DMS53 treated with DMSO at 0.1 percent for 48 hours (cell line): ENCODE results near the gene CIAPIN1.
"Not testable (repeated sequence)": the region's sequence is repeated elsewhere in the genome, so short reads cannot be mapped to it uniquely, and the experiment has no call there.

Source experiments
- DNase-seq: peaks from one replicate; lab custom pipeline; 2025; ENCODE audit not compliant: unreplicated experiment; lab: John Stamatoyannopoulos, UW

CIAPIN1 gene

DNA sequence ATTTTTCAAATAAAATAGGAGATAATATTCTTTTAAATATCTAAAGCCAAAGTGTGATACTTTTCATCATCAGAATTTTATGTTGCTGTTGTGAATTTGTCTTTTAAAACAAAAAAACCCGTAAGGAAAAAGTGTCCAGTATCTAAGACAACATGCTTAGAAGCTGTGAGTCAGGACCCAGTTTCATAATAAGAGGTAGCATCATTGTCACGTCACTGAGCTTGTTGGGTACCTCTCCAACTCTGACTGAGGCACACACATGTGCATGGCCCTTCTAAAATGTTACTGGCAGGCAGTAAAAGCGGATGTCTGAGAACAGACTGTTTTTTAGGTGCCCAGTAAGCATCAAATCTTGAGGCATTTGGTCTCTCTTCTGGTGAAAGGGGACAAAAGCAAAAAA, 2.5 kb downstream of the CIAPIN1 start:
- DNase-seq: no peak

DNA sequence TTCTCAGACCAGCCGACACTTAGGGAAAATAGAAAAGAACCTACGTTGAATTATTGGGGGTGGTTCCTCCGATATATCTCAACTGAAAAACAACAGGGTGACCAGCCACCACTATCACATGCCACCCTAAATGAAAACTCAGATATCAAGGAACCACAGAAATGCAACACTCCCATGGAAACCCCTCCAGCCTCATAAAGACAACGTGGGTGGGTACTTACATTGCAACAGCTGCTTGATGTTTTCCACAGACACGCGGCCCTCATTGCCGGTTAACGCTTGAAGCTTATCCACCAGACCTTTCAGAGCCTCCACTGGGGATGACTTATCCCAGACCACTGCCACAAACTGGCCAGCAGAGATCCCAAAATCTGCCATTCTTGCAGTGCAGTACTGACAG, 6.6 kb downstream of the CIAPIN1 start:
- DNase-seq: not testable (repeated sequence)

DNA sequence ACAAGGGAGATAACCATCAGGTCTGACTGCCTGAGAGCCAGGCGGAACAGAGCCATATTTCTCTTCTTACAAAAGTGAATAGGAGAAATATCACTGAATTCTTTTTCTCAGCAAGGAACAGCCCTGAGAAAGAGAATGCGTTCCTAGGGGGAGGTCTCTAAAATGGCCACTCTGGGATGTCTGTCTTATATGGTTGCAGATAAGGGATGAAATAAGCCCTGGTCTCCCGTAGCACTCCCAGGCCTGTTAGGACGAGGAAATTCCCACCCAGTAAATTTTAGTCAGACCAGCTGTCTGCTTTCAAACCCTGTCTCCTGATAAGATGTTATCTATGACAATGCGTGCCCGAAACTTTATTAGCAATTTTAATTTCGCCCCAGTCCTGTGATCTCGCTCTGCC, 7.2 kb downstream of the CIAPIN1 start:
- not testable (repeated sequence) for DNase-seq

DNA sequence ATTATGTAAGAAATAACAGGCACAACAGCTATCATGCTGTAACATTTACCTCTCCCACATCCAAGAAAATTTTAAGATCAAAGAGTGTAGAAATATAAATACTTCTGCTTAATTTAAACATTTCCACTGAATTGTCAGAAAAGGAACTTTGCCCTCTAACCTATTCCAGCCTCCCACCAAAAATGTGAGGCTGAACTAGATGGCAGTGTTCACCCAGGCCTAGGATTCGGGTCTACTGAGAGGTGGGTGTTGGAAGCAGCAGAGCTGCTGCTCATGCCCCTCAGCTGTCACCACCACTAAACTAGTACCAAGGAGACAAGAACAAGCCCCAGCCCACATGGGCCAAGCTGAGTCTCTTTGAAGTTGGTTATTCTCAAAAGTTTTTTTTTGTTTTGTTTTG, 11.3 kb downstream of the CIAPIN1 start:
- DNase-seq: no peak

DNA sequence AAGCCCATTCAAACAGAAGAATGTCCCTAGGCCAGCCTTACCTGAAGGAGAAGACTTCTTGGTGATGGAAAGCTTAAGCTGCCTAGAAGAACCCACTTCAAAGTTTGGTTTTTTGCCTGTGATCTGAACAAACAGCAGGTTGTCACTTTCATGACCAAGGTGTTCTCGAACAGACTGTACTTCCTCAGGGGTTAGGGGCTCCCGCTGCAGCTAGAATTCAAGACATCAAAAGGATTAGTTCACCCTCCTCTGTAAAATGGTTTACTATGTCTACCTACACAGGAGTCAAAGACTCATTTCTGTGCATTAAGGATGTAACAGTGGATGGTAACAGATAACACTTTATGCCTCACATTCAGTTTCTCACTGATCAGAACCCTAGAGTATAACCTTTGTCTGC, 13.2 kb downstream of the CIAPIN1 start:
- DNase-seq: no peak

DNA sequence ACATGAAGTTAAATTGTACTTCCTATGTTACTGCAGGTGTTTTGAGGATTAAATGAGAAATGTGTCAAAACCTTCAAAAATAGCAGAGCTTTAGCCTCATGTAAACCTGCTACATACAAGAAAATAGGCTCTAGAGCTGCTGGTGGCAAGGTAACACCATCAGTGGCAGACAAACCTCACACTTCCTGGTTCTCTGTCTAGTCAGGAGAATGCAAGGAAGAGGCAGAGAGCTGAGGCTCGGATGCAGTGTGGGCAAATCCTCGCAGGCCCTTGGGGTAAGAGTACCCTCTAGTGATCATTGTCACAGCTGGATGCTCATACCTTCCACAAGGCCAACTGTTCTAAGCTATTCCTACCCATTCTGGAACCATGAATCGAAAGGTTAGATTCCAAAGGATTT, 14.2 kb downstream of the CIAPIN1 start:
- no peak for DNase-seq

DNA sequence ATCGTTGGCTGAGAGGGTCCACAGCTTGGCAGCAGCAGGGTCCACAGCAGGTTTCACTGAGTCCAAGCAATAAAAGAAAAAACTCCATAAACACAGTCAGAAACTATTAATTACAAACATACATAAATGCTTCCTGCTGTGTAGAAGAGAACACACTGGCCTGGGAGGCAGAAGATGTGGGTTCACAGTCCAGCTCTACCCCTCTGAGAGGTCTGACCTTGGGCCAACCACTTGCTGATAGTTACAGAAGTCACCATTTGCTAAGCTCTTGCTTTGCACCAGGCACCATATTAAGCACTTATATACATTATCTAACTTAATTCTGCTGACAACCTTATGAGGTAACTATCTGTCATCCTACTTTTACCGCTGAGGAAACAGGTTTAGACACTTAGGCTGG, 14.7 kb downstream of the CIAPIN1 start:
- DNase-seq: no peak

DNA sequence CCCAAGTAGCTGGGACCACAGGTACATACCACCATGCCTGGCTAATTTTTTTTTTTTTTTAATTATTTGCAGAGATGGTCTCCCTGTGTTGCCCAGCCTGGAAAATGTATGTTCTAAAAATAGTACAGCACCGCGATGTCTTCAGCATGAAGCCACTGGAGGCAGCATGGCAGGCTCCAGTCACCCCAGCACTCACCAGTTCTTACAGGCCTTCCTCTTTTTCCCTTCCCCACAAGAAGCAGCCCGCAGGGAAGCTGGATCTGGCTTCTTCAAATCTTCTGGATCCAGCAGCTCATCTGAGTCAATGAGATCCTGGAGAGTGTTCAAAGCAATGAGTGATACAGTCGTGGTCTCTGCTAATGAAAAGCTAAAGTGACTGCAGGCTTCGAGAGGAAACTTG, 16.2 kb downstream of the CIAPIN1 start:
- DNase-seq: no peak

DNA sequence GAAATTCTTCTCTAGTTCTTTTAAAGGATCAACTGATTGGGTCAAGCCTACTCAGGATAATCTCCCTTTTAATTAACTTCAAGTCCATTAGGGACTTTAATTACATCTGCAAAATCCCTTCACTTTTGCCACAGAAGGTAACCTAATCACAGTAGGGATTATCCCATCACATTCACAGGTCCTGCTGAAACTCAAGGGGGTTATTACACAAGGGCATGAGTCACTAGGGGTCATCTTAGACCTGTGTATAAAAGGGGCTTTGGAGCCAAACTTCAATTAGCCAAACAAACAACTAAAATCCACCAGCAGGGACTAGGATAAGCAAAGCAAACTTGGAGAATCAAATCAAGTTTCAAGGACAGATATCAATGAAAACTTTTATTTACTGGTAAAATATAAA, 19.4 kb downstream of the CIAPIN1 start:
- DNase-seq: no peak

DNA sequence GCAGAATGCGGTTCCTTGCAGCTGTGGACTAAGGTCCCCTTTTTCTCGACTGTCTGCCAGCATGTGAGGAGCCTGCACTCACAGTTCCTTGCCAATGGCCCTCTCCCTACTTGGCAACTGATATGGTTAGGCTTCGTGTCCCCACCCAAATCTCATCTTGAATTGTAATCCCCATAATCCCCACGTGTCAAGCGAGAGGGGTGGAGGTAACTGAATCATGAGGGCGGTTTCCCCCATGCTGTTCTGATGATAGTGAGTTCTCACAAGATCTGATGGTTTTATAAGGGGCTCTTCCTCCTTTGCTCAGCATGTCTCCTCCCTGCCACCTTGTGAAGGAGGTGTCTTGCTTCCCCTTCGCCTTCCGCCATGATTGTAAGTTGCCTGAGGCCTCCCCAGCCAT, 19.9 kb downstream of the CIAPIN1 start:
- no peak for DNase-seq

DNA sequence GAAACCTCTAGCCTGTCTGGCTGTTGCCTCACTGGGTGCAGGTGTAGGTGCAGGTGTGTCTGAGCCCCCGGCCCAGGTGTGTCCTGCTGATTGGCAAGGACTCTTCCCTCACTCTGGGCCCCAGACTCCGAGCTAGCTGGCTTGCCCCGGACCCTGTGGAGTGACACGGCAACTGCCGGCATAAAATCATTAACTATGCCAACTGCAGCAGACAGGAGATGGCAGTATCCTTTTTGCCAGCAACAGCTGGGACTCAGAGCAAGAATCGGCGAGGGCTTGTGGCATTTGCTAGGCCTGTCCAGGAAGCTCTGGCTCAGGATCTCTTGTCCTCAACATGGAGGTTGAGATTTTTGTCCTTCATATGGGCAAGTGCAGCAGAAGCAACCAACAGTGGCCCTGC, 20.8 kb downstream of the CIAPIN1 start:
- DNase-seq: no peak

DNA sequence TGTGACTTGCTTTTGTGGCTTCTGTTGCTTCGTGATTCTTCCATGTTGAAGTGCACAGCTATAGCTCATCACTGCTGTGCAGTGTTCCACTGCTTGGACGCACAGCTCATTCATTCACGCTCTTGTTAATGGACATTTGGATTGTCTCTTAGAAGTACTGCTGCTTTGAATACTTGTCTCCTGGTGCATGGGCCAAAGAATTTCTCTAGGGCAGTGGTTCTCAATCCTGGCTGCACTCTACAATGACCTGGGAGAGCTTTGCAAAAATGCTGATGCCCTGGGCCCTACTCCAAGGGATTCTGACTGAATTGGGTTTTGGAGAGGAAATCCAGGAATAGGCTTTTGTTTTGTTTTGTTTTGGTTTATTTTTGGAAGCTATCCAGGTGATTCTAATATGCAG, 22.6 kb downstream of the CIAPIN1 start:
- no peak for DNase-seq

DNA sequence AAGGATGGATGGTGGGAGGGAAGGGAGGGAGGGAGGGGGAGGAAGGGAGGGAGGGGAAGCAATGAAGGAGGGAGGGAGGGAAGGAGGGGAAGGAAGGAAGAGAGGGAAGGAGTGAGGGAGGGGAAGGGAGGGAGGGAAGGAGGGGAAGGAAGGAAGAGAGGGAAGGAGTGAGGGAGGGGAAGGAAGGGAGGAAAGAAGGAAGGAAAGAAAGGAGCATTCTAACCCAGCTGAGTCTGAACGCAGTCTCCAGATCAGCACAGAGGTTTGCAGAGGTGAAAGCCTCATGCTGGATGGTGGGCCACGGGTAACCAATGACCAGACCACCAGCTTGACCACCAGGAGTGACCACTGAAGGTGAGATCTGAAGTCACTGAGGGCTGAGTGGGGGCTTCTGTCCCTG, 24.0 kb downstream of the CIAPIN1 start:
- no peak for DNase-seq

DNA sequence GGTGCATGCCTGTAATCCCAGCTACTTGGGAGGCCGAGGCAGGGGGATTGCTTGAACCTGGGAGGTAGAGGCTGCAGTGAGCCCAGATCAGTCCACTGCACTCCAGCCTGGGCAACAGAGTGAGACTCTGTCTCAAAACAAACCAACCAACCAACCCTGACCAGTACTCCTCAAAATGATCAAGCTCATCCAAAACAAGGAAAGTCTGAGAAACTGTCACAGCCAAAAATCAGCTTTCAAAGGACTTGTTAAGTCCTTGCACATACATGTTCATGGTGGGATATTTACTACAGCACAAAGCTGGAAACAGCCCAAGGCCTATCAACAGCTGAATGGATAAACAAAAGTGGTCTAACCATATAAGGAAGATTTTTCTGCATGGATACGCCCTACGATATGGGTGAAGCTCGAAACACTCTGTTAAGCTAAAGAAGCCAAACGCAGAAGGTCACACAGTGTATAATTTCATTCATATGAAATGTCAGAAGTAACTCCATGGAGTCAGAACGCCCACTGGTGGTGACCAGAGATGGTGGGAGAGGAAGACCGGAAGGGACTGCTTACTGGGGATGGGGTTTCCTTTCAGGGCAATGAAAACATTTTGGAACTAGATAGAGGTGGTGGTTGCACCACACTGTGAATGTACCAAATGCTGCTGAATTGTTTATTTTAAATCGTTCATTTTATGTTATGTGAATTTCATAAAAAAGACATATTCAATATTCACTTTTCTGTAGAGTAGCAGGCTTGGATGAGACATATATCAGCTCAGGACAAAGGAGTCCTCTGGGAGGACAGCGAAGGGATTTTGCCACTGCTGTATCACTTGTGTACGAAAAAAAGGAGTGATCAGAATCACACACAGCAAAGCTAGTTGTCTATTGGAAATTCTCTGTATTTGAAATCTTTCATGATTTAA, 24.9 kb downstream of the CIAPIN1 start:
- peak; percentile 58 for DNase-seq

DNA sequence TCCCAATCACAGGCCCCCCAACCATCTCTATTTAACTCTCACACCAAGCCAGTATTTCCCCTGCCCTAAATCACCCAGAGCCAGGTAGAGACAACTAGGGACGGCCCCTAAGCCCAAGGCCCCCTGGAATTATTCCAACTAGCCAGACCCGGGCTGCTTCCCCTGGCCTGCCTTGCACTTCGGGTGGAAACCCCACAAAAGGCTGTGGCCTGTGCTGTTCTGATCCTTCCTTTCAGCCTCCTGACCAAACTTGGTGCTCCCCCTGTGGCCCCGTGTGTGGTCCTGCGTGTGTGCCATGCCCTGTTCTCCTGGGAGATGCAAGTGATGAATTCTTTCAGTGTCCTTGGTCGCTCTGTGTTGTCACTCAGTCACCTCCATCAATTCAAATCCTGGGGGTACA, 27.7 kb downstream of the CIAPIN1 start:
- no peak for DNase-seq

DNA sequence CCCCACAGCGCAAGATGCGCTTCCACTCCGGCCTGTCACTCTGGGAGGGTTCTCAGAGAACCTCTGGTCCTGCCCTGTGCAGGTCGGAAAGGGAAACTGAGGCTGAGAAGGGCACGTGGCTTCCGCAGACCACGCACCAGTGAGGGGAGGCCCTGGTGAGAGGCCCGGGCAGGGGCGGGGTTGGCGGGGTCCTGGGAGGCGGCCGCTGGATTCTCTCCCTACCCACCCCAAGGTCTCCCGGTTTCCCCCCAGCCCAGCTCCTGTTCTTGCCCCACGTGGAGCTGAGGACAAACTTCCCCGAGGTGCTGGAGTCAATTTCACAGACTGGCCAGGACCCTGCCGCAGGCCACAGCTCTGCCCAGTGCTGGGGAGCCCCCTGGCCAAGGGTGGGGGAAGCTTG, 31.1 kb downstream of the CIAPIN1 start:
- no peak for DNase-seq

DNA sequence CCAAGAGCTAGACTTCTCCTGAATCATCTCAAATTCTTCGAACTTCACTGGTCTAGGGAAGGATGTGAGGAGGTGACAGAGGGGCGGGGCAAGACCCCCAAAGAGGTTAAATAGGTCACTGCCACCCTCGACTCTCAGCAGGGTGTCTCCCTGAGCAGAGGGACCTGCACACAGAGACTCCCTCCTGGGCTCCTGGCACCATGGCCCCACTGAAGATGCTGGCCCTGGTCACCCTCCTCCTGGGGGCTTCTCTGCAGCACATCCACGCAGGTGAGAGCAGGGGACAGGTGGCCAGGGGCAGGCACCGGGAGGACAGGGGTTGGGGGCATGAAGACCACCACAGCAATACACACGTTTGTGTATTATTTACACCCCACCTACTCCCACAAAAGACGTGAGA, 33.5 kb downstream of the CIAPIN1 start:
- DNase-seq: no peak

DNA sequence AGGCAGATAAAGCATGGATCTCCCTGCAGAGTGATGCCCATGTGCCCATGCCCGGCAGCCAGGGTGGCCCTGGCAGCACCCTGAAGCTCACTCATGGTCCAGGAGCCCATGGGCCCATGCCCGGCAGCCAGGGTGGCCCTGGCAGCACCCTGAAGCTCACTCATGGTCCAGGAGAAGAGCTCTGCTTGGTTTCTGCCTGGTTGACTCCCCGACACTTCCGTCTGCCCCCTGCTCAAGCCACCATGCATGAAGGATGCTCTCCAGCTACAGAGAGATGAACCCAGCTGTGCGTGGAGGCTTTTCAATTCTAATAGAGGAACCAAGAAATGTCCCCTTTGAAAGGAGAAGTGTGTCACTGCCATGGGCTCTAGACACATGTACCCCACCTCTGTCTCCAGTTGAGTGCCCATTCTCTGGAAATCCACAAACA, 33.9 kb downstream of the CIAPIN1 start:
- DNase-seq: no peak

DNA sequence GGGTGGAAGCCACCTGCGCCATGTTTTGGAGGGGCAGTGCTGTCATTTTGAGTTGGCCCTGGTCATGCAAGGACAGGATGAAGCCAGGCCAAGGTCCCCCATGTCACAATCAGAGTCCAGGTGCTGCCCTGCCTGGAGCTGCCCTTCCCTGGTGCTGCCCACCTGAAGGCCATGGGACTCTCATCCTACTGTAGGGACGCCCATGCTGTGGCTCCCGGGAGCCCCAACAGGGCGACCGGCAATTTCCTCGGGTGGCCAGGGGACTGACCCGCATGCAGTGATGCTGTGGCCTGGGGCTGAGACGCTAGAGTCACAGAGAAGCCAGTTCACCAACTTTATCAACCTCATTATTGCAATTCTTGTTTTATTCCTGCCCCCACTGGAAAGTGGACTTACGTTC, 34.6 kb downstream of the CIAPIN1 start:
- DNase-seq: no peak

DNA sequence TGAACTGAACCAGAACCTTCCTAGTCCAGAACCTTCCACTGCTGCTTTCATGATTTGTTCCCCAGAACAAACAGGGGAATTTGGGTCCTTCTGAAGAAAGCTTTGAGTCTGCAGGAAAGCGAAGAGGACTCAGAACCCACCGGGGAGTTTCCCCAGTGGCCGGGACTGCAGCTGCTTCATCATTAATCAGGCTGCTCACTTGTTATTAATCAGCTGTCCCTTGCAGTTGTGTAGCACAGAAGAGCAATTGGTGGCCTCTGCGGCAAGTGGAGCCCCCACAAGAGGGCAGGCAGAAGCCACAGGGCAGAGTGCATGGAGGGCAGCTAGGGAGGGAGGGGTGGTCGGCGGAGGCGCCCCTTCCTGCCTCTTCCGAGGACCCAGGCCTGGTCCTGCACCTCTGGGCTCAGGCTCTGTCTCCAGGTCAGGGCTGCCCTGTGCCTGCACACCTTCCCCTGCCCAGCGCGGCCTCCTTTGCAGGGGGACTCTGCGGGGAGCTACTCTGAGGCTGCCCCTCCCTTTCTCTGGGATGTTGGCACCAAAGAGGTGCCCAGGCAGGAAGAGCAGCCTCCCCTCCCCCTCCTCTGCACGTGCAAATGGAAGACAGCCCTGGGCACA, 35.7 kb downstream of the CIAPIN1 start:
- no peak for DNase-seq

DNA sequence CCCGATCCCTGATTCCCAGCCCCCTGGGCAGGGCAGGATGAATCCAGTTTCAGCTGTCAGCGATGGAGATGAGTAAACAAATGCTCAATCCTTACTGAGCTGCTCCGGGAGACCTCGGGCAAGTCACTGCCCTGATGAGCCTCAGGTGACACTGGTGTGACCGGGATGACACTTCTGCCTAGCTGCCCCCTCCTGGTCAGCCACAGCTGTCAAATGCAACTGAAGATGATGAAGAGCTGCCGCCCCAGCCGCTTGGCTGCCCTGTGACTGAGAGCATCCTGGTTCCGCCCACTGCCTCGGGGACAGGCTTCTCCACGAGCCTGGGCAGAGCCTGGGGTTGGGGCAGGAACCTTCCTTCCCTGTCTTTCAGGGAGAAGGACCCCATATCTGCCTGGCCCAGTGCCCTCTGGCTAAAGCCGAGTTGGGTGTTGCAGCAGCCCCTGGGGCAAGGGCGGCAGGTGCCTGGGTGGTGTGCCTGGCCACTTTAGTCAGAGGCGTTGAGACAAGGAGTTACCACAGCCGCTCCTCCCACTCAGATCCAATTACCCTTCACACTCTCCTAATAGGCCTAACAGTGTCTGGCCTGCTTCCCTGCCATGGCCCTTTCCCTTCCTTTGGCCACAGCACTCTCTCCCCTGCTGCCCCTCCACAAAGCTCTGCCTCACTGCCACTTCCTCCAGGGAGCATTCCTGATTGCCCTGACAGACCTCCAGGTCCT, 37.2 kb downstream of the CIAPIN1 start:
- peak; percentile 14 for DNase-seq

DNA sequence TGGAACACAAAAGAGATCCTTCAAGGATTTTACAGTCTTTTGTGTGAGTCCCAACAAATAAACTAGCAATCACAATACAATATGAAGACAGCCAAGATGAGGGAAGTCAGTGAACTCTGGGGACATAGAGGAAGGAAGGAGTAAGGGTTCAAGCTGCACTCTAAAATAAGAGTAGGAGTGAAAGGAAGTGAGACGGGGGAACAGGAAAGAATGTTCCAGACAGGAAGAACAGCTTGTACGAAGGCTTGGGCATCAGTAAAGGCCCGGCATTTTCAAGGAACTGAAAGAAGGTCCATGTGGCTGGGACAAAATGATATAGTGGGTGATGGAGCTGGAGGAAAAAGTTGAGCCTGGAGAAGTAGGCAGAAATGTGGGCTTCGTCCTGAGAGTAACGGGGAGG, 38.1 kb downstream of the CIAPIN1 start:
- DNase-seq: no peak
